ENCODE measurements around the gene GCLC.

GRCh38 chr6:53513519-53513966 lies 31.4 kb downstream of the GCLC start:
- TF ChIP-seq EZH2 (IDR thresholded peaks at IDR 0.05; ENCODE audit: borderline replicate concordance, insufficient read depth, low read depth, low read length, poor library complexity, severe bottlenecking) (no peak), CTCF (IDR thresholded peaks at IDR 0.05) (no peak)

Measured in B cell (primary cell).